ENCODE results near the gene CHST11. TPM values are rescaled to one million over a fixed set of nuclear protein-coding genes. Genes with fewer than 3 reads are reported as not detected.

Gene CHST11
- total RNA-seq, 1 donor from 2014 or later: 6.0 TPM

DNA sequence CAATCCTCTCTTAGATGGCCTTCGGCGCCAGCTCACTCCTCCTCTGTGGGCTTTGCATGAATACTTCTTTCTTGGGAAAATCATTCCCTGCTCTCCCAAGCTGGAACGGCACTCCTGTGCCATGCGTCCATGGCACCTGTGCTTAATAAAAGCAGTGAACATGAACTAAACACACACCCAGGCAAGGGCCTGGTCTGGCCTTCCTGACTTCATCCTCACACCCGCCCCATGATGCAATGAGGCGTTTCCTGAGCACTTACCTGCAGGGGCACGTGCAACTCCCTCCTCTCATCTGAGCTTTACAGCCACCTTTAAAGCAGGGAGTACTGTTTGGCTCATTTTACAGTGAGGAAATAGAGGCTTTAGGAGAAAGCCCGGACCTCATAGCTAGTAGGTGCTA lies 281.6 kb downstream of the CHST11 start:
- Histone ChIP-seq H3K4me3 (no peak overlapping the region), H3K4me1 (peaks cover 13% of the 10 kb centered on the region), H3K36me3 (no peaks in the 10 kb centered on the region), H3K27me3 (ENCODE audit: low read depth) (no peaks in the 10 kb centered on the region), H3K9me3 (replicated peaks) (no peaks in the 10 kb centered on the region), H3K27ac (replicated peaks) (no peak overlapping the region)
- intact Hi-C loops (cut with micrococcal nuclease): no loop called here
- DNase-seq: no peak
- TF ChIP-seq, protein P1, sequence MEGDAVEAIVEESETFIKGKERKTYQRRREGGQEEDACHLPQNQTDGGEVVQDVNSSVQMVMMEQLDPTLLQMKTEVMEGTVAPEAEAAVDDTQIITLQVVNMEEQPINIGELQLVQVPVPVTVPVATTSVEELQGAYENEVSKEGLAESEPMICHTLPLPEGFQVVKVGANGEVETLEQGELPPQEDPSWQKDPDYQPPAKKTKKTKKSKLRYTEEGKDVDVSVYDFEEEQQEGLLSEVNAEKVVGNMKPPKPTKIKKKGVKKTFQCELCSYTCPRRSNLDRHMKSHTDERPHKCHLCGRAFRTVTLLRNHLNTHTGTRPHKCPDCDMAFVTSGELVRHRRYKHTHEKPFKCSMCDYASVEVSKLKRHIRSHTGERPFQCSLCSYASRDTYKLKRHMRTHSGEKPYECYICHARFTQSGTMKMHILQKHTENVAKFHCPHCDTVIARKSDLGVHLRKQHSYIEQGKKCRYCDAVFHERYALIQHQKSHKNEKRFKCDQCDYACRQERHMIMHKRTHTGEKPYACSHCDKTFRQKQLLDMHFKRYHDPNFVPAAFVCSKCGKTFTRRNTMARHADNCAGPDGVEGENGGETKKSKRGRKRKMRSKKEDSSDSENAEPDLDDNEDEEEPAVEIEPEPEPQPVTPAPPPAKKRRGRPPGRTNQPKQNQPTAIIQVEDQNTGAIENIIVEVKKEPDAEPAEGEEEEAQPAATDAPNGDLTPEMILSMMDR (IDR thresholded peaks at IDR 0.05; ENCODE audit: borderline replicate concordance): no peak

DNA sequence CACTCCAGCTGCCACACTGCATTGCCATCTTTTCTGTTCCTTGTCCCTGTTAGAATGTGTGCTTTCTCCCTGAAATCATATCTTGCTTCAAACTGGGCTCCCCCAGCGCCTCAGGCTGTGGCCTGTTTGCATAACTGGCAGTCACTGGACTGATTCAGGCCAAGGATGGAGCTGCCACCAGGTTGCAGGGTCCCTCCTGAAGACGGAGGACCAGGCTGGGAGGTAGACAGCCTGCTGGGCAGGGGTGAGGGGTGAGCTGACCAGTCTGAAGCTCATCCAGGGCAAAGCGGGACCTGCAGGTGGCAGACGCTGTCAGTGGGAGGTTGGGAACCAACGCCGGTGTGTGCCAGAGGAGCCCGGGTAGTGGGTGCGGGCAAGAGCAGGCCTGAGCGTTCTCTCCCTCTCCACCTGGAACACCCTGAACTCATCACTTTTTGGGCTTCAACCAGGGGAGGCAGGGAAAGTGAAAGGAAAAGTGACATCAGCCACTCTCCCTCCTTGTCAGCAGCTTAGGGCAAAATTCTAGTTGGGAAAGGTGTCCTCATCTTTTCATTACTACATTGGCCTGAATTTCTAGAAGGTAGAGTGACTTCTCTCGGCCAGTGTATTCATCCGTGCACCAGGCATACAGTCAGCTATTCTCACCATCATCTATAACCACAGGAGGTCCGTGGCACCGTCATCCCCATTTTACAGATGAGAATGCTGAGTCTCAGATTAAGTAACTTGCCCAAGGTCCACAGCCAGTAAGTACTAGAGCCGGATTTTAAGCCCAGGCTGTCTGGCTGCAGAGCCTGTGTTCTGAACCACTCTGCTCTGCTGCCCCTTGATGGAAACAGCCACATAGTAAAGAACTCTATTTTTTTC lies 282.3 kb downstream of the CHST11 start:
- no peaks in the 10 kb centered on the region for H3K36me3 ChIP-seq
- H3K9me3 ChIP-seq (replicated peaks): no peaks in the 10 kb centered on the region
- no peak overlapping the region for H3K4me3 ChIP-seq
- TF ChIP-seq, protein P1 (IDR thresholded peaks at IDR 0.05; ENCODE audit: borderline replicate concordance): no peak
- H3K27me3 ChIP-seq (ENCODE audit: low read depth): no peaks in the 10 kb centered on the region
- intact Hi-C loops (cut with micrococcal nuclease): no loop called here
- peaks cover 13% of the 10 kb centered on the region for H3K4me1 ChIP-seq
- DNase-seq: no peak
- H3K27ac ChIP-seq (replicated peaks): no peak overlapping the region

DNA sequence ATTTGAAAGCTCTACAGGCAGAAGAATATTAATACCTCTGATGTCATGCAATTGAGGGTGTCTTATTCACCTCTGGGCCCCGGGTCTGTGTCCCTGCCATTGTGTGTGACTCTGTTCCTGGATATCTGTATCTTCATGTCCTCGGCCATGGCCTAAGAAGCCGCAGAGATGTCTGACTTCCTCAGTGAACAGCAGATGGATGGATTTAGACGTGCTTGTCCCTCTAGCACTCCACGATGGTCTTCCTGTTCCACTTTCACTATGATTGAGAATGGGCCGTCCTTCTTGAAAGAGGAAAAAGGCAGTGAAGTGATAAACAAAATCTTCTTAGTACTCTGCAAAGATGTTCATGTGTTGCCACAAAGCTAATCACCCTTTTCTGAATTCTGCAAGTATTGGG lies 283.9 kb downstream of the CHST11 start:
- no peak for DNase-seq
- Histone ChIP-seq H3K27ac (replicated peaks) (peak overlapping the region; percentile 14), H3K27me3 (ENCODE audit: low read depth) (no peaks in the 10 kb centered on the region), H3K36me3 (no peaks in the 10 kb centered on the region), H3K4me3 (no peak overlapping the region), H3K9me3 (replicated peaks) (no peaks in the 10 kb centered on the region), H3K4me1 (peaks cover 13% of the 10 kb centered on the region)
- TF ChIP-seq, protein P1 (IDR thresholded peaks at IDR 0.05; ENCODE audit: borderline replicate concordance): no peak
- intact Hi-C loops (cut with micrococcal nuclease): no loop called here

DNA sequence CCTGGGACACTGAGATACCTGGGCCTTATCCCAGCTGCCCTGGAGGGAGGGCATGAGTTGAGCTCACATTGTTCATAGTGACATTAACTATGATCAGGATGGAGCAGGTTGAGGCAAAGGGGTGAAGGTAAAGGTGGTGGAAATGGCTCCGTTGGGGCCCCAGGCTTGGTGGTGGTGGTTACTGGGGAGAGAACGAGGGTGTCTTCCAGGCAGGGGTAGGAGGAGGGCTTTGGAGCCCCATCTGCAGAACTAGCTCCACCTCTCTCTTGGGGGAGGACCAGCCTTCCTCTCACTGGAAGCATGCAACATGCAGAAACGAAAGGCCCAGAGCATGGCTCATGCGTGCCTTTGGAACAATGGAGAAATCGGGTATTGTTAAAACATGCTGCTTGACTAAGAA lies 284.3 kb downstream of the CHST11 start:
- intact Hi-C loops (cut with micrococcal nuclease): no loop called here
- H3K27ac ChIP-seq (replicated peaks): peak overlapping the region; percentile 14
- no peaks in the 10 kb centered on the region for H3K36me3 ChIP-seq
- H3K9me3 ChIP-seq (replicated peaks): no peaks in the 10 kb centered on the region
- no peaks in the 10 kb centered on the region for H3K27me3 ChIP-seq (ENCODE audit: low read depth)
- TF ChIP-seq, protein P1 (IDR thresholded peaks at IDR 0.05; ENCODE audit: borderline replicate concordance): no peak
- no peak overlapping the region for H3K4me3 ChIP-seq
- peaks cover 13% of the 10 kb centered on the region for H3K4me1 ChIP-seq
- no peak for DNase-seq

DNA sequence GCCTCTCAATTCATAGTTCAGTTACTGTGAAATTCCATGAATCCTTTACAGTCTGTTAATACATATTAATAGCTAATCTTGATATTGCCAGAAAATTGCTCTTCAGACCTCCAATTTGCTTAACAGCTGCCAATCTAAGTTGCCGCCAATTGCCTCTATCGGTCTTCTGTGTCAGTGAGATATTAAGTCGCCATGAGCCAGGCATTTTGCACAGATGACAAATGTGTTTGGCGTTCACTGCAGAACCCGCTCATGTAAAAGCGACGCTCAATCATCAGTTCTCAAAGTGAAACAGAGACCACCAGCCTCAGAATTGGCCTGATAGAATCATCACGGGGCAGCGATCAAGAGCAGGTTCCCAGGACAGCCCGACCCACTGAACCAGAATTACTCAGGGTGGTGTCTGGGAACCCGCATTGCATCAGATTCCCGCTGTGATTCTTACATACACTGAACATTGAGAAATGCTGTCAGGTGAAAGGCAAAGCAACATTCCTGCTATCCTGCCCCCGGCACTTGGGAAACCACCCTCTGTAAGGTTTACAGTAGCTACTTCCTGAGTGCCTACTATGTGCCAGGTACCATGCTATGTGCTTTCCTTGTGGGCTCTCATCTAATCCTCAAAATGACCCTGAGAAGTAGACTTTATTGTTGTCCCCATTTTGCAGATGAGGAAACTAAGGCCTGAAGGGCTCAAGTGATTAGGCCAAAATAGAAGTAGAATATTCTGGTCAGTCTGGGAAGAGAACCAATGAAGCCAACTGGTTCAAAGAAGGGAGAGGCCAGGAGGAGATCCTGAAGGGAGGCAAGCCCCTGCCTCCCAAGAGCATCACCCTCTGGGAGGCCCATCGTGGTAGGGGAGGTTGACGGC lies 285.0 kb downstream of the CHST11 start:
- Histone ChIP-seq H3K36me3 (no peaks in the 10 kb centered on the region), H3K9me3 (replicated peaks) (no peaks in the 10 kb centered on the region), H3K4me1 (peaks cover 13% of the 10 kb centered on the region), H3K27me3 (ENCODE audit: low read depth) (no peaks in the 10 kb centered on the region), H3K27ac (replicated peaks) (peak overlapping the region; percentile 12), H3K4me3 (no peak overlapping the region)
- TF ChIP-seq, protein P1 (IDR thresholded peaks at IDR 0.05; ENCODE audit: borderline replicate concordance): no peak
- intact Hi-C loops (cut with micrococcal nuclease): no loop called here
- DNase-seq: no peak

All from left ventricle myocardium inferior (tissue), 1 donor.